Thyroid gland (tissue), 4 donors: ENCODE results near the gene C16orf74.

Experiments used
- POLR2A ChIP-seq, 2 donors: fragments of 450-650 bp; IDR thresholded peaks; one replicate each; pipeline ENCODE4 v1.6.1; 2017; ENCODE audit warnings: antibody characterized with exemption in 2 of 2, mild to moderate bottlenecking in 2 of 2, moderate library complexity in 1 of 2
- TF ChIP-seq, protein P1 (sequence below), 6 experiments: fragments of 200-600 bp in 3 of 6; fragments of 450-650 bp in 3 of 6; sonication (generic) in 3 of 6; IDR thresholded peaks; one replicate each; pipeline ENCODE4 v1.5.1; 2016 to 2019; ENCODE audit warnings: antibody characterized with exemption in 6 of 6, mild to moderate bottlenecking in 2 of 6, inconsistent platforms in 1 of 6, moderate library complexity in 1 of 6

DNA sequence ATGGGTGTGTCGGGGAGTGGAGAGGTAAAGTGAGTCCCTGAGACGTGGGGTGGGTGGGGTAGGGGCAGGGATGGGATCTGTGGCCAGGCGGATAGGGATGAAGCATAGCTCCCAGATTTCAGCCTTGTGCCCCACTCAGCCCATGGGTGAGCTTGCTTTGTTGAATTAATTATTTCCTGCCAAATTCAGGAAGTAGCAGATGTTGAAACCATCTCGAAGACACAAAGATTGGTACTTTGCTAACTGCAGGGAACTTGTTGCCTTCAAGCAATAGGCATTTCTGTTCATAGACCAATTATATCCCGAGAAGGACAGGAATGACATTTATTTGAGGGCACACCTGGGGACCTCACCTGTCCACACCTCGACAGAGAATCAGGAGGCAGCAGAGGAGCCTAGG is 11.0 kb upstream of the C16orf74 start:
- TF ChIP-seq, protein P1, sequence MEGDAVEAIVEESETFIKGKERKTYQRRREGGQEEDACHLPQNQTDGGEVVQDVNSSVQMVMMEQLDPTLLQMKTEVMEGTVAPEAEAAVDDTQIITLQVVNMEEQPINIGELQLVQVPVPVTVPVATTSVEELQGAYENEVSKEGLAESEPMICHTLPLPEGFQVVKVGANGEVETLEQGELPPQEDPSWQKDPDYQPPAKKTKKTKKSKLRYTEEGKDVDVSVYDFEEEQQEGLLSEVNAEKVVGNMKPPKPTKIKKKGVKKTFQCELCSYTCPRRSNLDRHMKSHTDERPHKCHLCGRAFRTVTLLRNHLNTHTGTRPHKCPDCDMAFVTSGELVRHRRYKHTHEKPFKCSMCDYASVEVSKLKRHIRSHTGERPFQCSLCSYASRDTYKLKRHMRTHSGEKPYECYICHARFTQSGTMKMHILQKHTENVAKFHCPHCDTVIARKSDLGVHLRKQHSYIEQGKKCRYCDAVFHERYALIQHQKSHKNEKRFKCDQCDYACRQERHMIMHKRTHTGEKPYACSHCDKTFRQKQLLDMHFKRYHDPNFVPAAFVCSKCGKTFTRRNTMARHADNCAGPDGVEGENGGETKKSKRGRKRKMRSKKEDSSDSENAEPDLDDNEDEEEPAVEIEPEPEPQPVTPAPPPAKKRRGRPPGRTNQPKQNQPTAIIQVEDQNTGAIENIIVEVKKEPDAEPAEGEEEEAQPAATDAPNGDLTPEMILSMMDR (IDR thresholded peaks at IDR 0.05), result no peak
- no peak for TF ChIP-seq POLR2A (IDR thresholded peaks at IDR 0.05)
